Mucosa of descending colon (tissue), 3 donors: ENCODE data around the gene ZC3H12D. TPM values are rescaled to one million over a fixed set of nuclear protein-coding genes. Genes with fewer than 3 reads are reported as not detected.
A peak's percentile ranks its signal among the peaks of the same experiment; 100 is the strongest.

Source experiments
- ATAC-seq: fragments of 200-7000 bp; cut with Tn5 transposase; one replicate; pipeline ENCODE4 v1.9.1; 2020; ENCODE audit warnings: mild to moderate bottlenecking, moderate library complexity
- DNase-seq, 3 donors: peaks; one replicate each; pipeline ENCODE4 v3.0.0-alpha.2; 2020
- H3K36me3 ChIP-seq: fragments of 200-600 bp; one replicate; pipeline ENCODE4 v1.8.0; 2021; ENCODE audit warnings: low read depth, mild to moderate bottlenecking
- H3K4me1 ChIP-seq: fragments of 200-600 bp; one replicate; pipeline ENCODE4 v1.8.0; 2021; ENCODE audit warnings: low read depth, mild to moderate bottlenecking
- H3K4me3 ChIP-seq: fragments of 200-600 bp; one replicate; pipeline ENCODE4 v1.8.0; 2021; ENCODE audit warnings: mild to moderate bottlenecking
- H3K9me3 ChIP-seq: fragments of 200-600 bp; one replicate; pipeline ENCODE4 v1.8.0; 2021; ENCODE audit warnings: mild to moderate bottlenecking
- CTCF ChIP-seq: fragments of 200-600 bp; IDR thresholded peaks from one replicate; pipeline ENCODE4 v1.8.0; 2022; ENCODE audit warnings: antibody characterized with exemption, mild to moderate bottlenecking
- intact Hi-C, 2 donors: fragments of 100-400 bp; cut with DNase I in 1 of 2; cut with micrococcal nuclease in 1 of 2; formaldehyde crosslinking; loops; one replicate each; pipeline versions ENCODE4 v1.11.0 to v1.11.1; 2022; cut with DNase I, micrococcal nuclease
- total RNA-seq, 3 donors: library from RNA; stranded (reverse); fragmentation: NEBNext Ultra II Directional in 2 of 3; extraction: Animal tissue kit (Norgen Biotek cat#: 25700) in 2 of 3; gene quantifications; one replicate each; pipeline versions ENCODE4 v1.2.1 to v1.2.4, GENCODE V29; 2021 to 2023
- donor health status: DM: no; HTN: no; CAD: no; lungs with moderate emphysema.
- donor health status: DM: no; HTN: no; CAD: no.
- donor health status: DM: no; HTN: yes; CAD: no.

Gene ZC3H12D
- total RNA-seq, 3 donors from 2014 or later: 5.2 to 9.1 (median 8.9) TPM

- TF ChIP-seq CTCF: no peak
- no peak for DNase-seq
- no peak for ATAC-seq
- Histone ChIP-seq H3K4me3 (no peak overlapping the region), H3K36me3 (no peaks in the 10 kb centered on the region), H3K9me3 (no peaks in the 10 kb centered on the region), H3K4me1 (peaks cover 8% of the 10 kb centered on the region)
- intact Hi-C loops: no loop called here
Measured at GRCh38 chr6:149489967-149490366, 5.2 kb upstream of the ZC3H12D start.

- peaks cover 8% of the 10 kb centered on the region for H3K4me1 ChIP-seq
- ATAC-seq: peak; percentile 12
- no peak for DNase-seq
- no peak for TF ChIP-seq CTCF
- intact Hi-C loops: no loop called here
- H3K4me3 ChIP-seq: no peak overlapping the region
- H3K36me3 ChIP-seq: no peaks in the 10 kb centered on the region
- H3K9me3 ChIP-seq: no peaks in the 10 kb centered on the region
Measured at GRCh38 chr6:149488815-149489214, 4.0 kb upstream of the ZC3H12D start.

GRCh38 chr6:149487316-149487715 is 2.5 kb upstream of the ZC3H12D start:
- H3K9me3 ChIP-seq: no peaks in the 10 kb centered on the region
- no peaks in the 10 kb centered on the region for H3K36me3 ChIP-seq
- H3K4me1 ChIP-seq: peaks cover 8% of the 10 kb centered on the region
- intact Hi-C loops: no loop called here
- DNase-seq: no peak
- no peak for TF ChIP-seq CTCF
- ATAC-seq: no peak
- no peak overlapping the region for H3K4me3 ChIP-seq

- no peak for DNase-seq
- intact Hi-C loops: no loop called here
- ATAC-seq: no peak
- Histone ChIP-seq H3K4me1 (peaks cover 8% of the 10 kb centered on the region), H3K4me3 (no peak overlapping the region), H3K9me3 (no peaks in the 10 kb centered on the region), H3K36me3 (no peaks in the 10 kb centered on the region)
- no peak for TF ChIP-seq CTCF
Measured at GRCh38 chr6:149483849-149484655, 762 bp downstream of the ZC3H12D start.

- no peak for DNase-seq
- H3K9me3 ChIP-seq: no peaks in the 10 kb centered on the region
Measured at GRCh38 chr6:149483334-149483725, 1.5 kb downstream of the ZC3H12D start.

More at GRCh38 chr6:149483334-149483725, 1.5 kb downstream of the ZC3H12D start:
- Histone ChIP-seq H3K4me1 (peaks cover 8% of the 10 kb centered on the region), H3K36me3 (no peaks in the 10 kb centered on the region), H3K4me3 (no peak overlapping the region)
- no peak for ATAC-seq
- TF ChIP-seq CTCF: no peak
- intact Hi-C loops: no loop called here
